IMR-90 (cell line): ENCODE data around the gene NDUFA6.
"Not testable (repeated sequence)": the region's sequence is repeated elsewhere in the genome, so short reads cannot be mapped to it uniquely, and the experiment has no call there.

Experiments
- BHLHE40 ChIP-seq: fragments of 150-350 bp; IDR thresholded peaks from 2 replicates; pipeline ENCODE4 v1.6.1; 2016; ENCODE audit warnings: mild to moderate bottlenecking, low read depth, low read length
- CEBPB ChIP-seq: IDR thresholded peaks from 2 replicates; pipeline ENCODE4 v1.6.1; 2012; ENCODE audit warnings: low read depth, low read length, improper control_type of control experiment
- CHD1 ChIP-seq: IDR thresholded peaks from 2 replicates; pipeline ENCODE4 v1.6.1; 2012; ENCODE audit warnings: low read depth, low read length, improper control_type of control experiment
- CTCF ChIP-seq: conservative IDR thresholded peaks from 2 replicates; pipeline ENCODE4 v1.5.1; 2012; ENCODE audit warnings: mild to moderate bottlenecking, low read depth, low read length, improper control_type of control experiment
- FOS ChIP-seq: fragments of 150-350 bp; IDR thresholded peaks from 2 replicates; pipeline ENCODE4 v1.6.1; 2016; ENCODE audit warnings: low read depth, low read length
- MAFK ChIP-seq: IDR thresholded peaks from 2 replicates; pipeline ENCODE4 v1.6.1; 2012; ENCODE audit warnings: low read depth, low read length, improper control_type of control experiment
- MAZ ChIP-seq: IDR thresholded peaks from 2 replicates; pipeline ENCODE4 v1.6.1; 2012; ENCODE audit warnings: low read depth, mild to moderate bottlenecking, low read length, improper control_type of control experiment, moderate library complexity, borderline replicate concordance
- MXI1 ChIP-seq: IDR thresholded peaks from 2 replicates; pipeline ENCODE4 v1.6.1; 2012; ENCODE audit warnings: low read depth, mild to moderate bottlenecking, low read length, moderate library complexity, borderline replicate concordance
- NFE2L2 ChIP-seq: fragments of 150-350 bp; IDR thresholded peaks from 2 replicates; pipeline ENCODE4 v1.6.1; 2016; ENCODE audit warnings: low read depth, mild to moderate bottlenecking, low read length
- POLR2A ChIP-seq: IDR thresholded peaks from 2 replicates; pipeline ENCODE4 v1.6.1; 2012; ENCODE audit warnings: mild to moderate bottlenecking, low read depth, low read length
- RAD21 ChIP-seq: IDR thresholded peaks from 2 replicates; pipeline ENCODE4 v1.6.1; 2012; ENCODE audit warnings: low read length, improper control_type of control experiment
- RCOR1 ChIP-seq: IDR thresholded peaks from 2 replicates; pipeline ENCODE4 v1.6.1; 2012; ENCODE audit warnings: mild to moderate bottlenecking, low read length, improper control_type of control experiment; ENCODE audit not compliant: insufficient replicate concordance
- RFX5 ChIP-seq: IDR thresholded peaks from 2 replicates; pipeline ENCODE4 v1.8.0; 2012; ENCODE audit warnings: low read depth, mild to moderate bottlenecking, low read length, moderate library complexity
- SMC3 ChIP-seq: fragments of 150-350 bp; IDR thresholded peaks from 2 replicates; pipeline ENCODE4 v1.6.1; 2016; ENCODE audit warnings: low read depth, mild to moderate bottlenecking, antibody characterized with exemption, low read length, moderate library complexity

- not testable (repeated sequence) for TF ChIP-seq RFX5, CTCF, POLR2A, CEBPB, RCOR1, SMC3, NFE2L2, RAD21, MAZ, MXI1, MAFK, FOS, BHLHE40, CHD1
Measured at GRCh38 chr22:42140153-42140552, 49.6 kb upstream of the NDUFA6 start.
